GM10266 (cell line): ENCODE measurements around the gene ZC3HAV1.
A peak's percentile ranks its signal among the peaks of the same experiment; 100 is the strongest.
"Not testable (repeated sequence)": the region's sequence is repeated elsewhere in the genome, so short reads cannot be mapped to it uniquely, and the experiment has no call there.

Experiments used
- DNase-seq: peaks from one replicate; pipeline ENCODE4 v3.0.0; 2012; ENCODE audit errors: extremely low spot score
- TF ChIP-seq, protein P1 (sequence below): IDR thresholded peaks from 2 replicates; pipeline ENCODE4 v1.5.1; 2012; ENCODE audit warnings: mild to moderate bottlenecking, low read depth; ENCODE audit not compliant: control insufficient read depth, insufficient read depth; ENCODE audit errors: missing control alignments

ZC3HAV1 gene

GRCh38 chr7:139109188-139109982, at the start of gene ZC3HAV1:
ZC3HAV1 (minus strand) TSS chr7:139109720; CDS start chr7:139109331, 389 bp downstream.
- TF ChIP-seq, protein P1, sequence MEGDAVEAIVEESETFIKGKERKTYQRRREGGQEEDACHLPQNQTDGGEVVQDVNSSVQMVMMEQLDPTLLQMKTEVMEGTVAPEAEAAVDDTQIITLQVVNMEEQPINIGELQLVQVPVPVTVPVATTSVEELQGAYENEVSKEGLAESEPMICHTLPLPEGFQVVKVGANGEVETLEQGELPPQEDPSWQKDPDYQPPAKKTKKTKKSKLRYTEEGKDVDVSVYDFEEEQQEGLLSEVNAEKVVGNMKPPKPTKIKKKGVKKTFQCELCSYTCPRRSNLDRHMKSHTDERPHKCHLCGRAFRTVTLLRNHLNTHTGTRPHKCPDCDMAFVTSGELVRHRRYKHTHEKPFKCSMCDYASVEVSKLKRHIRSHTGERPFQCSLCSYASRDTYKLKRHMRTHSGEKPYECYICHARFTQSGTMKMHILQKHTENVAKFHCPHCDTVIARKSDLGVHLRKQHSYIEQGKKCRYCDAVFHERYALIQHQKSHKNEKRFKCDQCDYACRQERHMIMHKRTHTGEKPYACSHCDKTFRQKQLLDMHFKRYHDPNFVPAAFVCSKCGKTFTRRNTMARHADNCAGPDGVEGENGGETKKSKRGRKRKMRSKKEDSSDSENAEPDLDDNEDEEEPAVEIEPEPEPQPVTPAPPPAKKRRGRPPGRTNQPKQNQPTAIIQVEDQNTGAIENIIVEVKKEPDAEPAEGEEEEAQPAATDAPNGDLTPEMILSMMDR: no peak
- DNase-seq: peak; percentile 86

- TF ChIP-seq, protein P1: no peak
- no peak for DNase-seq
These were observed 44.3 kb upstream of the ZC3HAV1 start for GRCh38 chr7:139153832-139154231.

- TF ChIP-seq, protein P1: no peak
- DNase-seq: no peak
These were observed 42.6 kb upstream of the ZC3HAV1 start for GRCh38 chr7:139152149-139152548.

GRCh38 chr7:139139150-139139549, 29.6 kb upstream of the ZC3HAV1 start:
- DNase-seq: no peak
- TF ChIP-seq, protein P1: no peak

GRCh38 chr7:139133335-139134139, 24.0 kb upstream of the ZC3HAV1 start:
- TF ChIP-seq, protein P1: no peak
- peak; percentile 72 for DNase-seq

- DNase-seq: no peak
- TF ChIP-seq, protein P1: no peak
These were observed 23.4 kb upstream of the ZC3HAV1 start for GRCh38 chr7:139132887-139133286.

DNA sequence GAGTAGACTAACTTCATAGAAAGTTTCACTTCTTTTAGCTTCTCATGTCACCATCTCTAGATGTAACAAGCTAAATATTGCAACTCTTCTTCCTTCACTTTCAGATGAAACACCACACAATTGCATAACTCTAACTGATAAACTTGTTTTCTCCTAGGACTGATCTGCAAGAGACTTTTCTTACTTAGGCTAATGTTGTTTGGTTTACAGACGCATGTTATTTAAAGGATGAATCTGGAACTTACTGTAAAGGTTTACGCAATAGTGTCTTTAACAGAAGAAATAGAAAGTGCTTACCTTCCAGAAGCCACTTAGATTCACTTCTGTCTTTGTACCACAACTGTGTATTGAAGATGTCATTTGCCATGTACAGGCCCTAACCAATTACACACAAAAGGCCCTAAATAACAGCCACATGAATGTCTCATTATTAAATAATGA, 22.1 kb upstream of the ZC3HAV1 start:
- no peak for DNase-seq
- TF ChIP-seq, protein P1: no peak

- DNase-seq: not testable (repeated sequence)
These were observed 20.3 kb upstream of the ZC3HAV1 start for GRCh38 chr7:139129814-139130213.
